HUDEP-2 (cell line): ENCODE data around the gene EPHA7.

Experiments
- DNase-seq, 76 experiments: peaks; one replicate each; lab custom pipeline; 2025; ENCODE audit not compliant: unreplicated experiment in 76 of 76; lab: John Stamatoyannopoulos, UW

EPHA7 gene

DNA sequence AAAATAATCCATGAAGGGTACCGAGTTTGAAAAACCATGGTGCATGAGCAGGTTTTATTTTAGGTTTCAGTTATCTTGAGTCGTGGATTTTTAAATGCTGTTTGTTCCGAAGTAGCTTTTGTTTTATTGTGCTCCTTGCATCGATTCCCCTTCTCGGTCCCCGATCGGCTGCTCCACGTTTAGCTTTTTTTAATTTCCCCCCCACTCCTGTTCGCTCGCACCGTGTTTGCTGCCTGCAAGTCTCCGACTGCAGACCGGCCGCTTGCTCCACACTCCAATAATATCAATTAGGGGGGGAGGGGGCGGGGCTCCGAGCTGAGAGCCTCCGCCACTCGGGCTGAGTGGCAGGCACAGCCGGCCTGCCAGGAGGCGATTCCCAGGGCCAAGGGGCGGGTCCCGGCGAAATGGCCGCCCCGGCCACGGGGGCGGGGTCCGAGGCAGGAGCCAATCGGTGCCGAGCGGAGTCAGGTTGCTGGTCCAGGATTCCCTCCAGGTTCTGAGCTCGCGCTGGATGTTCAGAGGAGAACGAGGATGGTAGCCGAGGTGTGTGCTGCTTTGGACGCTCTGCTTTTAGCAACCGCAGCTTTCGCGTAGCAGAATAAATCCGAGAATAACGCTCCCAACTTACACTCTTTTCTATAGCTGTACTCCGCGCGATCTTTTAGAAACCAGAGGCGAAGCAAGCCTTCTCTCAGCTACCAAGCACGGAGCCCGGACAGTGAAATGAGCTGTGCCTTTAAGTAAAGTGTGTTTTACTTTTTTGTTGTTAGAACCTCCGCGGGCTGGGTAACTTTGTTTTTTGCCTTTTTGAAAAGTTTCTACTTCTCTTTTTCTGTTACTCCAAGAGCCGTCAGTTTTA, at the start of gene EPHA7:
Gene EPHA7 (minus strand): TSS at position 256 of the 859 bp plus-strand sequence. CDS start 218 bp downstream, at position 38.
- DNase-seq = peak in 52 of 76 experiments; percentile 4 to 82 (median 58)

DNA sequence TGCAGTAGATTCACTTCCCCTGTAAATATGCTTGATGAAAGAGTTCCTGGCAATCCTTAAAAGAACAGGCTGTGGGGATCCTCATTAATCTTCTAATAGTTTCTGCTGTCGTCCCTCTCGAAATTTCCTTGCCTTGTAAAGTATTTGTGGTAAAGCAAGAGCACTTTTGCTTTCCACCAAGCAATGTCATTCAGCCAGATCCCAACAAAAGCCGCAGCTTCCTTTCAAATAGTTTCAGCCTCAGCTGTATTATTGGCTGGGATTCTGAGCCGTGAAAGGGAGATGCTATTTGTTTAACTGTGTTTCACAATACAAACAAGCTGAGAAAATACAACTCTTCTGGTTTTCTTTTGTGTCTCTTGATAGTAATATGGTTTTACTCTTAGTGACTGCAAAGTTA, 48.9 kb upstream of the EPHA7 start:
- no peak for DNase-seq

DNA sequence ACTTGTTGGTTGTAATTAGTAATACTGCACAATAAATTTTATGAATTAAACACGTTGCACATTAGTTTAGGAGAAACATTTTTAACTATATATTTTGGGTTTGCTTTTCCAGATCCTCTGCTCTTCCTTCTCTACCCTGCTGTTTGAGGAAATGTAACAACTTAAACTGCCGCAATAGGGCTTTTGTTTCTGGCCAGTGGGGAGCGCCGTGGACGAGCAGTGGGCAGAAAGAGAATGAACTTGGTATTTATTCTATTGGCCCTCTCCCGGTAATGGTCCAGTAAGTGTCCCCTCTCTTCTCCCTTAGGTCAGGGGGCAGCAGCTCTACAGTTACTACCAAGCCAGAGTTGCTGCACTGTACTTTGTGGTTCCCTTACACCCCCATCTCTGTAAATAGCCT, 35.2 kb upstream of the EPHA7 start:
- no peak for DNase-seq

DNA sequence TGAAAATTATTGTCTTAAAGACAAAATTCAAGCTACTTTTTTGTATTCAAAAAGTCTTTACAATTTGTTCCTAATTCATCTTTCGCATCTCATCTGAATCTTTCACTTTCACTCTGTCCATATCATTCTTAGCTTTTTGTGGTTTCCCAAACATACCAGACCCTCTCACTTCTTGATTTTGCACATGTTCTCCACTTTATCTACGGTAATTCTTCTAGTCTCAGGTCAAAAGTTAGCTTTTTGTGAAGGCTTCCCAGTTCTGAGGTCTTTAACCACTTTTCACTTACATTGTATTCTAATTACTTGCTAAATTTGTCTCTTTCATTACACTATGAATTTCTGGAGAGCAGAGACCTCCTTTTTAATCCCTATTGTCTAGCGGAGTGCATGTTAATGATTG, 34.6 kb upstream of the EPHA7 start:
- DNase-seq = no peak

DNA sequence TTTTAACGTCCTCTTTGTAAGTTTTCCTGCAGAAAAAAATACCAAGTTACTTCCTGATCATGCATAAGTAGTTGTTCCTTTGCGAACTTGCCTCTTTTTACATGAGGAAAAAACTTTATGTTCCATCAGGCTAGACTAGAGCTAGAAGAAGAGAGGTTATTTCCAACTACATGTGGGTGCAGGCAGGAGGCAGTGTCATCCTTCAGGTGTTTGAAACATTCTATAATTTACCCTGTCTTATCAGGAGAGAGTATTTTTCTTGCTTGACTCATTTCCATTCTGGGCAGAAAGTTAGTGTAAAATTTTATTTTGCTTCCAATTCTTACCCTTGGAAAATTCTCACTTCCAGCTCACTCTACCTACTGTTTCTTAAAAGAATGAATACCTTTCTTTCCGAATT, 28.5 kb upstream of the EPHA7 start:
- peak in 1 of 76 experiments; percentile 17 for DNase-seq

DNA sequence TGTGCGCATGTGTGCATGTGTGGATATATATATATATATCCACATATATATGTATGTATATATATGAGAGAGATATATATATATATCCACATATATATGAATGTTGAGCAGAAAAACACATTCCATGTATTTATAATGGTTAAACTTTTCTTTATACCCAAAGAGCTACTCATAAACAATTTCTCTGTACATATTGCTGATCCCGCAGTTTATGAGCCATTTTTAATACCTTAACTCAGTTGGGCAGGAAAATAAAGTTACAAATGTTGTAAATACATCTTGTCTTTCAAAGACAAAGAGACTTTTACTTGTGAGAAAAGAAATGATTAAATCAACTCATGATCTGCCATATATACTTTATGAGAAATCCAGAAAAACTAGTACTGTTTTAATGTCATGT, 18.1 kb upstream of the EPHA7 start:
- DNase-seq = no peak

DNA sequence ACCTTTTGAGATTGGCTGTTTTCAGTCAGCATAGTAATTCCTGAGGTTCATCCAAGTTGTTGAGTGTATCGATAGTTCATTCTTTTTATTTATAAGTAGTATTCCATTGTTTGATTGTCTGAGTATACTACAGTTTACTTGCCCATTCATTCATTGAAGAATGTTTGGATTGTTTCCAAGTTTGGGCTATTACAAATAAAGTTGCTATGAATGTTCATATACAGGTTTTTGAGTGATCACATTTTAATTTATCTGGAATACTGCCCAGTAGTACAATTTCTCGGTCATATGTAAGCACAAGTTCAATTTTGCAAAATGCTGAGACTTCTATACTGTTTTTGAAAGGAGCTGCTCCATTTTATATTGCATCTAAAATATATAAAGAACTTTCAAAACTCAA, 14.2 kb upstream of the EPHA7 start:
- DNase-seq = no peak

DNA sequence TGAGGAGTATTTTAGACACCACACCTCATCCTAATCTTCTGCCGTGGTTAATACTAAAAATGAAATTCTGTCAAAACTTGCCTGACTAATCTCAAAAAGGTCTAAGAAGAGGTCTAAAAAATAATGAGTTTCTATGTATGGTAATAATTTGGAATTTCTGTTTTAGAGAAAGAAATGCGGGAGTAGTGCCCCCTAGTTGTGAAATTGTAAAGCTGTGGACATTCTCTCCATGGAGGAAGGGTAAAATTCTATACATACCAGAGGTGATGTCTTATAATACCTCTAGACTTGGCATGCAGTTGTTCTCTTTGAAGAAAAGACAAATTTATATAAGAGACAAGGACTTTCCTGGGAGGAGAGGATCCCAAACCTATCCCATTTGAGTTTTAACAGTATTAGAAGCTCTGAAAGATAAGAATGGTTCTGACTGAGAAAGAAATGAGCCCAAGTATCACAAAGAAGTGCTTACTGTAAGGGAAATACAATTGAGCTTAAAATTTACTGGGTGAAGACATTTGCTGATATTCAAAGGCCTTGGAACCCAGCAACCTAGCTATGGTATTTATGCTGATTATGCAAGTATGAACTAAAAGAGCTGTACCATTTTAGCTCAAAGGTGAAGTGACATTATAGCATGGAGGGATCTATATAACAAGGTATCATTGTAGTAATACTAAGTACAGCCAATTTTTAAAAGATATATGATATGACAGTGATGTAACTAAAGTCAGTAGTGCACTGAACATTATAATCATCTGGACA, 5.1 kb upstream of the EPHA7 start:
- DNase-seq = peak in 2 of 76 experiments; percentile 2 to 31

DNA sequence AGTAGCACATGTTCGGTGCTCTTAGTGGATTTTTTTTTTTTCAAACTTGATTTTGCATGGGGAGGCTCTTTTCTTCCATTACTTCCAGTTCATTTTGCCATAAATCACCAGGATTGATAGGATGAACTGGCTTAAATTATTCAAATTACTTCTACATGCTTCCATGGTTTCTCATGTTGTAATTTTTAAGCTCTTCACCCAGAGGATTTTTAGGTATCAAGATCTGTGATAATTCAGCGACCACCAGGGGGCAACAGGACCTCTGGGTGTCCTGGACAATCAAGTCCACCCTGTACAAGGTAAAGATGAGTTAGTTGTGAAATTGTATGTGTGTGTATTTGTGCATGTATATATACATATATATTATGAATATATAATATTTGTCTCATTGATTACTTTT, 4.2 kb upstream of the EPHA7 start:
- peak in 25 of 76 experiments; percentile 3 to 63 (median 16) for DNase-seq

DNA sequence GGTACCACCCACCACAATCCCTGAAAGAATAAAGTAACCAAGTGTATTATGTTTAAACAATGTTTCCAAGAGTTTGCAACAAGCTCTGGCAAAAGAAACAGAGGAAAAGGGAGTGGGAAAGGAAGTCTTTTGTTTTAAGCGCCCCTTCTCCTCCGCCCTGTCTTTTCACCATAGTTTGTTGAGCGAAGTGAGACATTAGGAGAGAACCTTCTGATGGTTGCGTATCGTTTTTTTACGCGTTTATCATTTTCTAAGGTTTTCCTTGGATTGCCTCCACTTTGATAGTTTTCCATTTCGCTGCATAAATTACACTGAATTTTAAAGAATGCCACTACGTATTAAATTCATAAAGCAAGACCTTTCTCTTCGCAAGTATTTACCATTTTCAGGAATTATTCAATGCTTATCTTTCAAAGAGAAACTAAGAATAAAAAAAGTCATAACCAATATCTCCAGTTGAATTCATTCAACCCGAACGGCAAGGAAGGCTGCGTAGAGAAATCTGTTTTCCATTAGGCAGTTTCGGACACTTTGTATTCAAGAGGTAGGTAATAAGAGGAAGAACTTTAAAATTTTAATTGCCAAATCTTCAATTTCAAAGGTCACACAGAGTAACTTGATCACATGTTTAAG, 920 bp upstream of the EPHA7 start:
- DNase-seq = no peak

DNA sequence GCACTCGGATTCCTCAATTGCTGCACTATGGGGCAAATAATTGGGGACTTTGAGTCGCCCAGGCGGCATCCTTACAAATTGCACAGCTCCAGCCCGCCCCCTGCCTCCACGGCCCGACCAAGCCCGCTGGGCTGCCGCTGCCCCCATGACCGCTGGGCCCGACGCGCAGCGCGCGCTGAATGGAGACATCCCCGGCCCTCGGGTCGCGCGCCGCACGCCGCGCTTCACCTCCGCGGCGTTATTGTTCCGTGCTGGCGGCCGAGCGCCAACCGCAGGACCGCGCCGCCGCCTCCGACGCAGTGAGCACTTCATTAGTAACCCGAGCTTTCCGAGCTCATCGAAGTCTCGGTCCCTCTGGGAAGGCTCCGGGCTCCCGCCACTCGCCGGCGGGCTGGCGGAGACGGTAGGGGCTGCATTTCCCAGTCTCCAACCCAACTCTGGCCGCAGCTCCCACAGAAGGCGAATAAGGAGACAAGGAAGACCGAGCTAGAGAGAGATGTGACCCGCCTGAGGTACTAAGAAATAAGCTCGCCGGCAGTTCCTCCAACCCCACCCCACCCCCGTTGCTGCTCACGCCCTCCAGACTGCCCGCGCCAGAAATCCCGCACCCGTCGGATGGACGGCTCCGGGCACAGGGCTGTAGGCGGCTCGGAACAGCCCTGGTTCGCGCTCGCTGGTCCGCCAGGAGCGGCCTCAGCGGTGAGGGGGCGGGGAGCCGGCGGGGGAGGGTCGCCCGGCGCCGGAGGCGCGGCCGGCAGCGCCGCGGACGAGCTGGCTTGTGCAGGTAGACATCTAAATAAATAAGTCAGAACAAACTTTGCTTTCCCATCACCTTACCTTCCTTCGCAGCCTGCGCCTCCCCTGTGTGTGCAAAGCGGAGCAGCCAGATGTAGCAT, 703 bp downstream of the EPHA7 start:
- DNase-seq = no peak

DNA sequence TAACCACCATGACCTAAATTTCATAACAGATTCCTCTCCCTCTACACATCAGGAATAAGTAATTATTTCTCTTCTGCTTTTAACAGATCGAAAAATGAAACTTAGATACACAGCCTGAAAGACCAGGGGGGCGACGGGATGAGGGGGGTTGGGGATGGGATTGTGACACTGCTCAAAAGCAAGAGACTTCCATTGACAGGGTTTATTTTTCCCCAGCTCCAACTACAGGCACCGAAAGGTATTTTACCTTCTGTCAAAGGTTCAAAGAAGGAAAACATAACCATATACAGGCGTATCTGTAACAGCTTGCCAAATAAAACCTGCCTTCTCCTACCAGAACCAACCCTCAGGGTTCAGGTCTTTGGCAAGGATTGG, 1.3 kb downstream of the EPHA7 start:
- no peak for DNase-seq

DNA sequence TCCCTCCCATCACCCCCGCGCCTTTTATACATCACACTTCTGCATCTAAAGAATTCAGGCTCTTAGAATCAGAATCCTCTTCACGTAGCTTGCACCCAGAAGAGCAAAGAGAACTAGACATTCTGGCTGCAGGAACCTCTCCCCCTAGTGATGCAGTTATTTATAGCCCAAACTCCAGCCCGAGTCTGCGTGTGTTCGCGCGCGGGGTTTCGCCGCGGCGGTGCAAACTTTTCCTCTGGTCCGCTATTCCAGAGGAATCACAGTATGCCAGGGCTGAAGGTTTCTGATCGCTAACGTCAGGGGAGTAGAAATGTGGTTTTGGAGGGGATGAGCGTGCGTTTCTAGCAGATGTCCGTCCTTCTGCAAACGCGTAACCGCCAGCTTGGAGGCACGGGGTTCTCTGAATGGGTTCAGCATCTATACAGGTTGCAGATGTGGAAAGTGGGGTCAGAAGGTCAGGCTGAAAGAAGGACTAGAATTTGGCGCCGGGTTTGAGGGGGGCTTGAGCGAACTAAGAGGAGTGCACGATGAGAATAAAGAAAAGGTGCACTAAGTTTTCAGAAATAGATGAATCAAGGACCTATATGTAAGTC, 1.8 kb downstream of the EPHA7 start:
- no peak for DNase-seq

DNA sequence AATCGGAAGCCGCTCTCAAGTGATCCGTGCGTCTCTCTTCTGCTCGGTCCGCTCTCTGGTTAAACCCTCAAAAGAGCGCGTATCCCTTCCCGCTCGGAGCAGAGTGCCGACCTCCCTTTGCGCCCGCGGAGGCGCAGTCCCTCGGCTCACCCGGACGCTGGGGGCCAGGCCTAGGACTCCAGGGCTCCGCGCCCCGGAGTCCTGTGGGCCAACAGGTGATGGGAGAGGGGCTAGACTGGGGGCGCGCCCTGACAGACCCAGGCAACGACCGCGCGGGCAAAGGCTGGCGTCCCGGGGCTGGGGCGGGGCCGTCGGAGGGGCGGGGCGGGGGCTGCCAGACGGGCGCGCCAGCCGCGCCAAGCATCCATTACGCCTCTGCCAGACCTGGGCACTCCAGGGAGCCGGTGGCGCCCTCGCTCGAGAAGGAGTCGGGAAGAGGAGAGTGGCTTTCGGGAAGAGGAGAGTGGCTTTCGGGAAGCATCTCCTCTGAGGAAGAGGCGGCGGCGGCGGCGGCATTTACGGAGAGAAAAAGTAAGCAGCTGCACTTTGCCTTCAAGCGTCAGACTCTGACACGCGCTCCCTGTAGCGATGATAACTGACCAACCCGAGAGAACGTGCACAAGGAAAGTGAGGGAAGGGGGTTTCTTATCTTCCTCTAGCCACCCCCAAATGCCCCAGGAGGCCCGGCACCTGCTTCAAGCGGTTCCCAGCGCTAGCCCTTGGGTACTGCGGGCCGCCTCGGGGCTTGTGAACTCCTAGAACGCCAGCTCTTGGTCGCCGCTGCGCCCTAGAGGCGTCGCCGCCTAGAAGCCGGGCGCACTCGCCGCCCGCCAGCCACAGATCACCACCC, 2.6 kb downstream of the EPHA7 start:
- DNase-seq = no peak

DNA sequence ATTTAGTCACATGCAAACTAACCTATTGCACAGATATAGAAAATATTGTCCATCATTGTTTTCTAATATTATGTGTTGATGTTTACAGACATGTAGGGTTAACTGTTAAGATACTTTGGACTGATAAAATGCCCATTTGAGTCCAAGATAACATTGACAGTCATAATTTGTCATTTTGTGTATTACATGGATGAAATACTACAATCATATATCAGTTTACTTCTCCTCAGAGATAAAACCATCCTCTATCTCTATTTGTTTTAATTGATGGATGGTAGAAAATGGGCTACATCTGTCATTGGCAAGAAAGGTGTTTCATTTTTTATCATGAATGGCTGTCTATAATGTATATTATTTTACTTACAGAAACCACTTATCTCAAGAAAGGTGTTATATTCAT, 6.2 kb downstream of the EPHA7 start:
- DNase-seq = no peak

DNA sequence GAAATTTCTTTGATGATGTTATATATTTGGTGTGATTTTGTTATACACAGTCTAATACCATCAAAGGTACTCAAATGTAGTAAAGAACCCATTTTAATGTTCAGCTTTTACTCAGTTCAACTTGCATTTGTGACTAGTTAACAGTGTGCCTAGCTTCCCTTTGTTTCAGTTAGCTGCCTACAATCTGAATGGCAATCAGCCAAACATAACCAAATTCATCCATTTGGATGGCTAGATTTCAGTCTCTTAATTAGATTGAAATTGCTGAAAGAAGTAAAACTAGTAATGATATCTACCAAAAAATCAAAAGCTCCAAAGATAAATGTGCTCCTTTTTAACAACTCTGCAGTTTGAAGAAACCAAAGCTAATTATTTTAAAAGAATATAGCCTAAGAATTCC, 6.9 kb downstream of the EPHA7 start:
- no peak for DNase-seq

DNA sequence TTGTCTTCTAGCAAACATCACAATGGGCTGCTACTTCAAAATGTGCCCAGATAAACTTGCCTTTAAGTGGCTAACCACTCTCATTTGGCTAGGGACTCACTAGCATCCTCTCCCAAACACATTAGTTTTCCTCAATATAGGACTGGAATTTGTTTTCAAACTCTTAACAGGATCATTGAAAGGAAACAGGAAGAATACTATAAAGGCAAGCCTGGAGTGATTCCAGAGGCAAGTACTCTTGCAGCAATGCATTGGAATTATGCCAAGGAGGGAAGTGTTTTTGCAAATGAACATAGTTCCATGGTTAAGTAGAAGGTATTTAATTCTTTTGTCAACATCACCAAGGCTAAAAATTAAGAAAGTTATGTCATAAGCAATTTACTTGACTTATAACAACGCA, 12.2 kb downstream of the EPHA7 start:
- DNase-seq = no peak

DNA sequence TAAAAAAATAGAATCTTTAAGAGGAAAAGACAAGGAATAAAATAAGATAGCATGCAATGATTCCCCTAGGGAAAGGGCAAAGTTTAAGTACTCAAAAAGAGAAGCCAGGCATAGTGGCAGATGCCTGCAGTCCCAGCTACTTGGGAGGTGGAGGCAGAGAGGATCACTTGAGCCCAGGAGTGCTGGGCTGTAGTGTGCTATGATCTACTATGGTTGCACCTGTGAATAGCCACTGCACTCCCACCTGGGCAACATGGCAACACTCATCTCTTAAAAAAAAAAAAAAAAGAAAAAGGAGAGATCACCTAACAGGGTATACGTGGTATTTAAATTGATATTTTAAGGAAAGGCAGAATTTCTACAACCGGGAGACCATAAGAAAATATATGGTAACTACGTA, 16.0 kb downstream of the EPHA7 start:
- no peak for DNase-seq

DNA sequence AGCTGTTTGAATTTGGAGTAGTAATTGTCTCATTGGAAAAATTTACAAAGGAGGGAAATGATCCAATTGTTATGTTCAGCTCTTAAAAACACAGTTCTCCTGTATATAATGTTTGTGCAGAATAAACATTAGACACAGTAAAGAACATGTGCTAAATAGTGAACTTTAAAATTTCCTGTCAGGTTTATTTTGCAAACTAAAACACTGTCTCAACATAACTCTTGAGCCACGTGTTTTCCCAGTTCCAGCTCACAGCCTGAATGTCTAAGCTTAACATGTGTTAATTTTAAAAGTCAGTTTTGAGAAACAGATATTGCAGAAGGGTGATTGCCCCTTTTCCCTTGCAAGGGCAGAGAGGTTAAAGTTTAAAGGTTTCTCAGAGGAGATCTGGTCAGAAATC, 20.6 kb downstream of the EPHA7 start:
- no peak for DNase-seq
